Measurements from ENCODE around the gene ZNF91.

- TF ChIP-seq CTCF (IDR thresholded peaks at IDR 0.05) (no peak), POLR2A (IDR thresholded peaks at IDR 0.05) (no peak)
Observed at GRCh38 chr19:23401086-23401610, 5.9 kb upstream of the ZNF91 start.
